ENCODE data around the gene NRP2.

NRP2 gene

DNA sequence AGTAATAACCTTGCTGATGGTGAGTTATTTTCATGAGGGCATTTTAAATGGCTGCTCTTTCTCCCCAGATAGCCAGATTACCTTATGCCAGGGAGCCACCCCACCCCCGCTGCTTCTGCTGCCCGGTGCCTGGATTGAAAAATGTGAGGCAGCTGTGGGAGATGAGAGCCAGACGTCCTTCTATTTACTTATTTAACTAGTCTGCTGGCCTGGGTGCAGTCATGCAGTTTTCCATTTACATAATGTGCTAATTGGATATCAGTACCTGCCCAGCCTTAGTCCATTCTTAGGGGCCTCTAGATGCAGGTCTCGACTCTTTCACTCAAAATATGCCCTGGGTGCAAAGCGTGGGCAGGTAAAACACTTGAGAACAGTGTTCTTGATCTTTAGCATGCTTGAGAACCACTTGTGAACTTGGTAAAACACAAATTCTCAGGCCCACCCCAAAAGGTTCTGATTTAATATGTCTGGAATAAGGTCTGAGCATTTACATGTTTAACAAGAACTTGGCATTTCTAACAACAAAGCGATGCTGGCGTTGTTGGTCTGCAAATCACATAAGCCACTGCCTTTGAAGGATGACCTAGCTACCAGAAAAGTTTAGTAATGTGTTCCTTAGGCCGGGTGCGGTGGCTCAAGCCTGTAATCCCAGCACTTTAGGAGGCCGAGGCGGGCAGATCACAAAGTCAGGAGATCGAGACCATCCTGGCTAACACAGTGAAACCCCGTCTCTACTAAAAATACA lies 154.3 kb downstream of the NRP2 start:
- no peak for TF ChIP-seq TAF1 (IDR thresholded peaks at IDR 0.05; ENCODE audit: low read depth)

DNA sequence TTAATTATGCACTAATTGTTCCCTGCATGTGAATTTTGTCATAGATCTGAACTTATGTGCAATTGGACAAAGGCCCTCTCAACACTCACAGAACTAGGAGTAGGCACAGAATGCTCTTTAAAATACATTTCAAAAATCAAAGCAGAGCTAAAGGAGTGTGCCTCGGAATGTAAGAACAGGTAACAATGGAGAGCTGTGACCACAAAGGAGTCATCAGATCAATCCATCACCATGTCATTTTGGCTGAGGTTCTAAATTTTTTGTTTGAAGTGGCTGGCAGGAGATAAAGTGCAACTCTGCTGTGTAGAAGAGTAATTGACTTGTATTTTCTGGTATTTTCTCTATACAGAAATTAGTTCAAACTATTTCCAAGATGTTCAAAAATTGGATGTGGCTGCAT lies 155.4 kb downstream of the NRP2 start:
- TF ChIP-seq, protein P1, sequence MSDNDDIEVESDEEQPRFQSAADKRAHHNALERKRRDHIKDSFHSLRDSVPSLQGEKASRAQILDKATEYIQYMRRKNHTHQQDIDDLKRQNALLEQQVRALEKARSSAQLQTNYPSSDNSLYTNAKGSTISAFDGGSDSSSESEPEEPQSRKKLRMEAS (IDR thresholded peaks at IDR 0.05), result no peak
- no peak for TF ChIP-seq NFIC (IDR thresholded peaks at IDR 0.05)
- TF ChIP-seq CREB1 (IDR thresholded peaks at IDR 0.05; ENCODE audit: low read depth), result no peak
- no peak for TF ChIP-seq RAD21 (IDR thresholded peaks at IDR 0.05; ENCODE audit: low read depth)
- TF ChIP-seq EGR1 (IDR thresholded peaks at IDR 0.05), result no peak

DNA sequence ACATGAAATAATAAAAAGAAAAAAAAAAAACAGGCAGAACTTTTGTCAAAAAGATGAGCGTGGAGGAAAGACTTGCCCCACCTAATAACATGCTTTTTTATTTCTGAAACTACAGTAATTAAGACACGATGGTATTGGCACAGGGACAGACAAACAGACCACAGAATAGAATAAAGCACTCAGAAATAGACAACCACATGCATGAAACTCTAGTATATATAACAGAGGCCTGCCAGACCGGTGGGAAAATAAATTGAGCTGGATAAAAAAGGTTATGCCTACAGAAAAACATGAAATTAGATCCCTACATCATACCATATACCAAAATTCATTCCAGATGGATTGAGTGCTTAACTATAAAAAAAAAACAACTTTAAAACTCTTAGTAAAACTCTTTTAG lies 163.1 kb downstream of the NRP2 start:
- TF ChIP-seq TCF12 (IDR thresholded peaks at IDR 0.05; ENCODE audit: low read depth), result no peak
- TF ChIP-seq CREB1 (IDR thresholded peaks at IDR 0.05; ENCODE audit: low read depth), result no peak
- TF ChIP-seq CEBPB (IDR thresholded peaks at IDR 0.05), result no peak
- TF ChIP-seq RAD21 (IDR thresholded peaks at IDR 0.05; ENCODE audit: low read depth), result no peak
- no peak for TF ChIP-seq YY1 (IDR thresholded peaks at IDR 0.05; ENCODE audit: low read depth)
- TF ChIP-seq TAF1 (IDR thresholded peaks at IDR 0.05; ENCODE audit: low read depth), result no peak
- no peak for TF ChIP-seq ZBTB7A (IDR thresholded peaks at IDR 0.05; ENCODE audit: low read depth)
